Endothelial cell of umbilical vein (primary cell): ENCODE measurements around the gene NXPH4. TPM values are rescaled to one million over a fixed set of nuclear protein-coding genes. Genes with fewer than 3 reads are reported as not detected.

Experiments used
- BruUV-seq: library from RNA; stranded (reverse); fragments of 400-500 nt; replicated peaks from 2 replicates; lab custom pipeline; 2021; lab: Mats Ljungman, UMichigan
- CTCF ChIA-PET: fragments of 300-600, 350-600 bp; sonication (Branson Sonifier 250); formaldehyde crosslinking; loops from one replicate; lab custom pipeline; 2021; ENCODE audit warnings: antibody characterized with exemption, inconsistent platforms; lab: Charles Lee
- POLR2A ChIA-PET: fragments of 300-600, 350-600 bp; sonication (Branson Sonifier 250); formaldehyde crosslinking; loops from one replicate; lab custom pipeline; 2021; ENCODE audit warnings: antibody characterized with exemption, inconsistent platforms; lab: Charles Lee
- DNase-seq: peaks from one replicate; pipeline ENCODE4 v3.0.0-alpha.2; 2011; ENCODE audit warnings: low read depth, low spot score
- FAIRE-seq: peaks from 2 replicates; lab custom pipeline; 2011; peaks lifted over from hg19 to GRCh38; lab: Jason Lieb, UNC
- H2AFZ ChIP-seq: 2 replicates; pipeline ENCODE4 v1.6.0; 2012; ENCODE audit warnings: low read depth, low read length, control low read depth, inconsistent platforms
- H3K27ac ChIP-seq: 2 replicates; pipeline ENCODE4 v1.5.1; 2011; ENCODE audit warnings: low read depth, mild to moderate bottlenecking, control low read depth, low read length, moderate library complexity; ENCODE audit not compliant: insufficient read depth
- H3K27me3 ChIP-seq, 2 experiments: 2 replicates each; pipeline versions ENCODE4 v1.6.0 to v1.6.1; 2011; ENCODE audit warnings: low read length in 2 of 2, mixed read lengths in 1 of 2; ENCODE audit not compliant: control insufficient read depth in 2 of 2, insufficient read depth in 2 of 2
- H3K36me3 ChIP-seq, 2 experiments: 2 replicates in 1 of 2; 3 replicates in 1 of 2; pipeline ENCODE4 v1.5.1; 2011; ENCODE audit warnings: low read length in 2 of 2, mild to moderate bottlenecking in 1 of 2, moderate library complexity in 1 of 2; ENCODE audit not compliant: control insufficient read depth in 2 of 2, insufficient read depth in 2 of 2; ENCODE audit errors: extremely low read depth in 1 of 2
- H3K4me1 ChIP-seq: 3 replicates; pipeline ENCODE4 v1.5.1; 2011; ENCODE audit warnings: mild to moderate bottlenecking, low read length; ENCODE audit not compliant: control insufficient read depth, insufficient read depth; ENCODE audit errors: extremely low read depth
- H3K4me2 ChIP-seq: 2 replicates; pipeline ENCODE4 v1.6.1; 2011; ENCODE audit warnings: low read length, control low read depth, mixed read lengths; ENCODE audit not compliant: insufficient read depth
- H3K4me3 ChIP-seq, 3 experiments: fragments of 200-600 bp in 1 of 3; sonication (generic), shearing (Covaris generic) in 1 of 3; replicated peaks in 1 of 3; 2 replicates each; pipeline ENCODE4 v1.5.1; 2011 to 2016; ENCODE audit warnings: control low read depth in 3 of 3, low read length in 3 of 3, mild to moderate bottlenecking in 2 of 3, inconsistent platforms in 1 of 3, low read depth in 1 of 3, moderate library complexity in 1 of 3; ENCODE audit not compliant: insufficient read depth in 1 of 3
- H3K79me2 ChIP-seq: 2 replicates; pipeline ENCODE4 v1.6.0; 2012; ENCODE audit warnings: low read length, inconsistent platforms; ENCODE audit not compliant: control insufficient read depth, insufficient read depth
- H3K9ac ChIP-seq: replicated peaks from 2 replicates; pipeline ENCODE3; 2011; ENCODE audit warnings: low read length, control low read depth; ENCODE audit not compliant: insufficient read depth; ENCODE audit errors: extremely low read depth
- H3K9me1 ChIP-seq: replicated peaks from 3 replicates; pipeline ENCODE4 v1.6.0; 2011; ENCODE audit warnings: mild to moderate bottlenecking, low read length; ENCODE audit not compliant: control insufficient read depth, insufficient read depth; ENCODE audit errors: extremely low read depth
- H3K9me3 ChIP-seq: replicated peaks from 2 replicates; pipeline ENCODE4 v1.5.1; 2012; ENCODE audit warnings: low read length, inconsistent platforms; ENCODE audit not compliant: control insufficient read depth, insufficient read depth
- H4K20me1 ChIP-seq: replicated peaks from 2 replicates; pipeline ENCODE3; 2011; ENCODE audit warnings: mild to moderate bottlenecking, low read length; ENCODE audit not compliant: control insufficient read depth, insufficient read depth; ENCODE audit errors: extremely low read depth
- CTCF ChIP-seq, 2 donors: IDR thresholded peaks; 1 replicate in 1 of 2; 2 replicates in 1 of 2; pipeline ENCODE4 v1.5.1; 2011; ENCODE audit warnings: low read length in 2 of 2, mild to moderate bottlenecking in 2 of 2, moderate library complexity in 2 of 2, control low read depth in 1 of 2, inconsistent platforms in 1 of 2, low read depth in 1 of 2; ENCODE audit not compliant: insufficient read depth in 1 of 2; ENCODE audit errors: extremely low read depth in 1 of 2
- EZH2 ChIP-seq: IDR thresholded peaks from 2 replicates; pipeline ENCODE4 v1.6.1; 2012; ENCODE audit warnings: borderline replicate concordance, low read depth, mild to moderate bottlenecking, moderate library complexity, low read length, inconsistent platforms; ENCODE audit not compliant: severe bottlenecking
- FOS ChIP-seq: IDR thresholded peaks from 2 replicates; pipeline ENCODE4 v1.6.1; 2011; ENCODE audit warnings: mild to moderate bottlenecking, low read length, moderate library complexity, borderline replicate concordance; ENCODE audit not compliant: insufficient read depth
- GATA2 ChIP-seq: IDR thresholded peaks from 2 replicates; pipeline ENCODE4 v1.7.0; 2011; ENCODE audit warnings: low read depth, mild to moderate bottlenecking, moderate library complexity, mixed read lengths, low read length; ENCODE audit not compliant: insufficient read length, insufficient read depth
- JUN ChIP-seq: IDR thresholded peaks from 2 replicates; pipeline ENCODE4 v1.6.1; 2011; ENCODE audit warnings: borderline replicate concordance, low read depth; ENCODE audit not compliant: insufficient read length, insufficient read depth
- MAX ChIP-seq: IDR thresholded peaks from 2 replicates; pipeline ENCODE4 v1.6.1; 2011; ENCODE audit not compliant: insufficient read depth, insufficient read length
- MYC ChIP-seq: IDR thresholded peaks from one replicate; pipeline ENCODE4 v1.6.1; 2011; ENCODE audit warnings: mild to moderate bottlenecking, low read depth, low read length
- POLR2A ChIP-seq: IDR thresholded peaks from 2 replicates; pipeline ENCODE4 v1.6.1; 2012; ENCODE audit warnings: low read depth, mild to moderate bottlenecking, control low read depth, low read length
- POLR2AphosphoS5 ChIP-seq: IDR thresholded peaks from 2 replicates; pipeline ENCODE4 v1.6.1; 2012; ENCODE audit warnings: low read depth, mild to moderate bottlenecking, control low read depth, low read length, moderate library complexity; ENCODE audit not compliant: insufficient read depth
- dilution Hi-C: fragments of 300-500 bp; cut with MboI; formaldehyde crosslinking; loops from one replicate; pipeline ENCODE4 v1.15.0; 2019; ENCODE audit warnings: low sequenced_read_pairs; ENCODE audit not compliant: extremely low pct_ligation_motif_present
- intact Hi-C: fragments of 100-400 bp; cut with micrococcal nuclease; formaldehyde crosslinking; loops from one replicate; pipeline ENCODE4 v1.10.0; 2022
- polyA plus RNA-seq, 4 experiments: library from polyadenylated mRNA; depleted of rRNA in 3 of 4; stranded (reverse) in 3 of 4; unstranded in 1 of 4; fragments of >200 nt; gene quantifications; 2 replicates each; pipeline versions ENCODE4 v1.2.1 to v1.2.3, GENCODE V29; 2011 to 2012; ENCODE audit warnings: missing spikeins in 1 of 4
- total RNA-seq: library from RNA; stranded (reverse); gene quantifications from 2 replicates; pipeline ENCODE4 v1.2.3, GENCODE V29; 2021

NXPH4 gene
- total and polyA plus RNA-seq, 2 donors (not counting 3 experiments of a cell fraction or from before 2014, with no cell fraction given), result 0.07 TPM; not detected in 1

- no peak overlapping the region for H3K9ac ChIP-seq
- H3K4me3 ChIP-seq, result no peak overlapping the region
- FAIRE-seq (no peak), DNase-seq (no peak)
- ChIA-PET POLR2A (no interaction called here), CTCF (interaction anchor here (1.5 to 4.9 kb wide), 2 partner anchors 24 to 186 kb away, joined by 4 to 82 read pairs; partner anchors contain the start of gene INHBE)
- H3K27ac ChIP-seq, result no peak overlapping the region
- no peaks in the 10 kb centered on the region for H3K4me1 ChIP-seq
- BruUV-seq, result no TSS peak
- H3K4me2 ChIP-seq, result no peak overlapping the region
- intact Hi-C loops (no loop called here), dilution Hi-C loops (no loop called here)
- no peak for TF ChIP-seq JUN
- TF ChIP-seq MYC, result no peak
- no peak for TF ChIP-seq EZH2
- TF ChIP-seq POLR2A, result no peak
- TF ChIP-seq MAX, result no peak
- TF ChIP-seq CTCF (IDR thresholded peaks at IDR 0.05; ENCODE audit: extremely low read depth in 1 of 2, insufficient read depth in 1 of 2, low read depth in 1 of 2, low read length in 2 of 2), result no peak
- no peak for TF ChIP-seq POLR2AphosphoS5
- TF ChIP-seq GATA2, result no peak
- no peak for TF ChIP-seq FOS
- no peaks in the 10 kb centered on the region for H3K79me2 ChIP-seq
- H3K27me3 ChIP-seq, result no peaks in the 10 kb centered on the region
- no peaks in the 10 kb centered on the region for H3K9me3 ChIP-seq
- no peak overlapping the region for H2AFZ ChIP-seq
- no peaks in the 10 kb centered on the region for H4K20me1 ChIP-seq
- H3K9me1 ChIP-seq, result no peaks in the 10 kb centered on the region
- H3K36me3 ChIP-seq, result peaks cover 5 to 9% of the 10 kb centered on the region in 2 experiments
These were observed 50.1 kb downstream of the NXPH4 start for GRCh38 chr12:57266681-57267080.
